CD4-positive, alpha-beta T cell treated with Interleukin-17A for 1 hour (primary cell): ENCODE data around the gene CDCA3.
"Not testable (repeated sequence)": the region's sequence is repeated elsewhere in the genome, so short reads cannot be mapped to it uniquely, and the experiment has no call there.

Experiments
- DNase-seq: peaks from one replicate; pipeline ENCODE4 v3.0.0-alpha.2; 2020

The CDCA3 gene

DNA sequence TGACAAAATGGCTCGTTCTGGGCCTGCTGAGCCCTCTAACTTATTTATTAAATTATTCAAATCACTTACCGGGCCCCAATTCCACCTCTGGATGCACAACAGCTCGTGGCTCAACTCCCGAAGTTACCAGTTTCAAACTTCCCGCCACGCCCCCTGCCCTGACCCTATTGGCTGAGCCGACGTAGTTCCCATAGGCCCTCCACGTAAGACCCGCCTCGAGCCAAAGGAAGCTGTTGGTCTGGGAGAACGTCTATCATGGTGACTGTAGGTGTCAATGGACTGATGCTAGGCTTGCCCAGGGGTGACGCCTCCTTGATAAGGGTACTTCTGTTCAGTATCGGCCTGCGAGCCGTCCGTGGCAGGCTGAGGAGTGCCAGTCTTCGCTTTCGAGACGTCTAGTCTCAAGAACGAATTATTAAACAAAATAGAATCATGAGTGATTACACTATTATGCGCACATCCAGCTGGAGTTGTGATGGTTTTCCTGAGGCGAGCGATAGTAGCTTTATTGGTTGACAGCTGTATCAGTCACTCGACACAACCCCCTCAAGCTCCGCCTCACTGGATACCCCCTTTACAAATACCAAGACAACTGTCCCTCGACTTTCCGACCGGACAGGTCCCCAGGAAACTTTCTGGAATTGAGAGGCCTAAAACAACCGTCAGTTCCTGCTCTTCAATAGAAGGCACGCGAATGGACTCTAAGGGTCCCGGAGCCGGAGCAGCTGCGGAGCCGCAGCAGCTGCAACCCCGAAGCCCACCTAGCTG, at the start of gene CDCA3:
TSS of gene CDCA3 (minus strand) at position 134 of the 768 bp plus-strand sequence. CDS start 334 bp downstream, outside the sequence.
- DNase-seq, result peak; percentile 97

- DNase-seq, result peak; percentile 51
These were observed 48.9 kb upstream of the CDCA3 start for GRCh38 chr12:6899837-6900519.

- DNase-seq, result no peak
These were observed 48.3 kb upstream of the CDCA3 start for GRCh38 chr12:6899427-6899826.

- no peak for DNase-seq
These were observed 45.9 kb upstream of the CDCA3 start for GRCh38 chr12:6896846-6897435.

DNA sequence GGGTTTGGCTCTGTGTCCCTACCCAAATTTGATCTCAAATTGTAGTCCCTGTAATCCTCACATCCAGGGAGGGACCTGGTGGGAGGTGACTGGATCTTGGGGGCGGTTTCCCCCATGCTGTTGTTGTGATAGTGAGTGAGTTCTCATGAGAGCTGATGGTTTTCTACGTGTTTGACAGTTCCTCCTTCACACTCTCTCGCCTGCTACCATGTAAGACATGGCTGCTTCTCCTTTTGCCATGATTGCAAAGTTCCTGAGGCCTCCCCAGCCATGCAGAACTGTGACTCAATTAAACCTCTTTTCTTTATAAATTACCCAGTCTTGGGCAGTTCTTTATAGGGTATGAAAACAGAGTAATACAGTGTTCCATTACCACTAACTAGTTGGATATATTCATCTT, 43.2 kb upstream of the CDCA3 start:
- no peak for DNase-seq

DNA sequence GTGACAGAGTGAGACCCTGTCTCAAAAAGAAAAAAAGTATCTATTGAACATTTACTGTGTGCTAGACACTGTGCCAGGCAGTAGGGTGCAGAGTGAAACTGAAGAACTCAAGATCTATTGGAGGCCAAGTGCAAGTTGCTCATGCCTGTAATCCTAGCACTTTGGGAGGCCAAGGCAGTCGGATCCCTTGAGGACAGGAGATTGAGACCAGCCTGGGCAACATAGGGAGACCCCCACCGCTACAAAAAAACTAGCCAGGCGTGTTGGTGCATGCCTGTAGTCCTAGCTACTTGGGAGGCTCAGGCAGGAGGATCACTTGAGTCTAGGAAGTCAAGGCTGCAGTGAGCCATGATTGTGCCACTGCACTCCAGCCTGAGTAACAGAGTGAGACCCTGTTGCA, 41.6 kb upstream of the CDCA3 start:
- DNase-seq, result not testable (repeated sequence)

DNA sequence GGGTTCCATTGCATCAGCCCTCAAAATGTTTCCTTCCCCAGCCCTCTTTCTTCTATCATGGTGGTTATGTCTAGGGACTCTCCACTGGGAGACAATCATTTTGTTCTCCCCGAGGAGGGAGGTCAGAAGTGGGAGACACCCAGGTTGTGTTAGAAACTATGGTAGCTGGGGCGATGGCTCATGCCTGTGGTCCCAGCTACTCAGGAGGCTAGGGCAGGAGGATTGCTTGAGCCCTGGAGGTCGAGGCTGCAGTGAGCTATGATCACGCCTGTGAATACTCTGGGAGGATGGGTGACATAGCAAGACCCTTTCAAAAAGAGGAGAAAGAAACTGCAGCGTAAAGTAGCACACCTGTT, 40.5 kb upstream of the CDCA3 start:
- no peak for DNase-seq

DNA sequence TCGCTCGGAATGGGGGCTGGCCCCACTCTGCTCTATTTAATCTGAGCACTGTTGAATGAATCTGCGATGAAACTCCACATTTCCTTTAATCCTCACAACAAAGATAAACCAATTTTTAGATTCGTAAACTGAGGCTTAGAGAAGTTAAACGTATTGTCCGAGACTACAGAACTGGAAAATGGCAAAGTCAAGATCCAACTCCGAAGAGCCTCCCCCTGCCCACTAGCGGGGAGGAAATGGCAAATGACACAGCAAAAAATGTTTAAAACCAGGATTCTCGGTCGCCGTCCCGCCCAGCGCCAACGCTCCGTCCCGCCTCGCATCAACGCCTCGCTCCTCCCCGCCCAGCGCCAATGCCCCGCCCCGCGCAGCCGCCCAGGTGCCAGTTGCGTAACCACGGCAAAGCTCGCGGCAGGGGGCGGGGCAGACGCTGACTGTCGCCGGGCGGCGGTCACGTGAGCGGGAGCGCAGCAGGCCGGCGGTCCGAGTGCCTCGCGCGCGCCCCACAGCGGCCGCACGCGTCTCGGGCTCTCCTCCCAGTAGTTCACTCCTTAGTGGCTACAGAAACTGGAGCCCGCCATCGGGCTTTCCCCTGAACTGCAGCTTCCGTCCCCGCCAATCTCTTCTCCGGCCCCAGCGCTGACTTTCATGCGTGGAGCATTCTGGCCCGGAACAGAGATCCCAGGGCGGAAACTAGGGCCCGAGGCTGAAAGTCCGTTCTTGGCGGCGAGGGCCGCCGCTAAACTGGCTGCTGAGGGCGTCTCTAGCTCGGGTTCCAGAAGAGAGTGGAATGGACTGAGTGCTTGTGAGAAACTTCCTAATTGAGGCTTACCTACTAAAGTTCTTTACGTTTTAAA, 39.9 kb upstream of the CDCA3 start:
- DNase-seq, result peak; percentile 98

DNA sequence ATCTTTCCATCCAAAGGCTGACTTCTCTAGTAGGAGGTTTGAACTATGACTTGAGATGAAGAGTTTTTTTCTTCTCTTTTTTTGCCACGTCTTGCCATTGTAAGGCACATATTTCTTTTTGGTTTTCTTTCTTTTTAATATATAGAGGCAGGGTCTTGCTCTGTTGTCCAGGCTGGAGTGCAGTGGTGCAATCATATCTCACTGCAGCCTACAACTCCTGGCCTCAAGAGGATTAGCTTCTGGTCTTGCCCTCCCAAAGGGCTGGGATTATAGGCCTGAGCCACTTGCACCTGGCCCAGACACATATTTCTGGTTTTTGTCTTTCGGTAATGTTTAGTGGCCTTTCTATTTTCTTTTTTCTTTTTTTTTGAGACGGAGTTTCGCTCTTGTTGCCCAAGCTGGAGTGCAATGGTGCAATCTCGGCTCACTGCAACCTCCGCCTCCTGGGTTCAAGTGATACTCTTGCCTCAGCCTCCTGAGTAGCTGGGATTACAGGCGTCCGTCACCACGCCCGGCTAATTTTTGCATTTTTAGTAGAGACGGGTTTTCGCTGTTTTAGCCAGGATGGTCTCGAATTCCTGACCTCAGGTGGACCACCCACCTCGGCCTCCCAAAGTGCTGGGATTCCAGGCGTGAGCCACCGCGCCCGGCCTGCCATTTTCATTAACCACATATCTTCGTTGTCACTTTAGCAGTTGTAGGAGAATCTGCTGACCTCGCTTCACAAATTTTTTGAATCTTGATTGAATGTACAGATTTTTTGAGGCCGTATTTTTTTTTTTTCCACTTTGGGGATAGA, 38.9 kb upstream of the CDCA3 start:
- DNase-seq, result not testable (repeated sequence)

- DNase-seq, result not testable (repeated sequence)
These were observed 37.7 kb upstream of the CDCA3 start for GRCh38 chr12:6888794-6889193.

DNA sequence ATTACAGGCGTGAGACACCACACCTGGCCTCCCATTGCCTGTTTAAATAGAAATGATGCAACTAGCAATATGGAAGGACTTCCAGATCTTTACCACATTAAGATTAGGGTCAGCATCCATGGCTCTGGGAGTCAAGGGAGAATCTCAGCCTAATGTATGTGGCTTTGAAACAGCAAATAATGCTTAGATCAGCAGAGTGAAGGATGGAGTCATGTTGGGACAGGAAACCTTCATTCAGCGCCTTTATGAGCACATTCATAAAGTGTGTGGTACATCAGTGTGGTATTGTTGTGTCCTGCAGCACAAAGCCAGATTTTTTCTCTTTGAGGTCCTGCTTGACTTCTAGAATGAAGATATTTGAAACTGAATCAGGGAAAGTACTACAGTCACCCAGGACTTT, 37.3 kb upstream of the CDCA3 start:
- no peak for DNase-seq

DNA sequence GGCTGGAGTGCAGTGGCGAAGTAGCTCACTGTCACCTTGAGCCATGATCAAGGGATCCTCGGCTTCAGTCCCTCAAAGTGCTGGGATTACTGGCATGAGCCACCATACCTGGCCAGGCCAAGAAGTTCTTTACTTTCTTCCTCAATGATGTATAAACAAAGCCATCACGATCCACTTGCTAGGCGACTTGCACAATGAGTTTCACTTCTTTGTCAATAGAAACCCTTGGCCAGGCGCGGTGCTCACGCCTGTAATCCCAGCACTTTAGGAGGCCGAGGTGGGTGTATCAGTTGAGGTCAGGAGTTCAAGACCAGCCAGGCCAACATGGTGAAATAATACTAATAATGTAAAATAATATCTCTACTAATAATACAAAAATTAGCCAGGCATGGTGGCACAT, 36.4 kb upstream of the CDCA3 start:
- no peak for DNase-seq

- DNase-seq, result not testable (repeated sequence)
These were observed 35.3 kb upstream of the CDCA3 start for GRCh38 chr12:6886206-6886999.

GRCh38 chr12:6884539-6884938, 33.5 kb upstream of the CDCA3 start:
- no peak for DNase-seq

DNA sequence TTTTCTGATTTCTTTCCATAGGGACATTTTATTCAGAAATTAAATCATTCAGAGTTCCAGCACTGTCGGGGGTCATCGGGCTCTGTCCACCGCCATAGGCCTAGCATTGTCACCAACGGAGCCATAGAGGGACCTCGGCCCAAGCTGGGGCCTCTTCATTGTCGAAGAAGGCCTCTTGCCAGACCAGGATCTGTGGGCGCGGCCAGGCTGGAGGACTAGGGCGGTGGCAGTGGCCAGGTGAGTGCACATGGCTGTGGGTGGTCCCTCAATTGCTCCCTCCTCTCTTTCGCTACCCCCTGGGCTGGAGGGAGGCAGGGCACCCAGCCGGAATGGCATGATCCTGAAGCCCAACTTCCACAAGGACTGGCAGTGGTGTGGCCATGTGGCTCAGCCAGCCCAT, 32.6 kb upstream of the CDCA3 start:
- DNase-seq, result no peak

DNA sequence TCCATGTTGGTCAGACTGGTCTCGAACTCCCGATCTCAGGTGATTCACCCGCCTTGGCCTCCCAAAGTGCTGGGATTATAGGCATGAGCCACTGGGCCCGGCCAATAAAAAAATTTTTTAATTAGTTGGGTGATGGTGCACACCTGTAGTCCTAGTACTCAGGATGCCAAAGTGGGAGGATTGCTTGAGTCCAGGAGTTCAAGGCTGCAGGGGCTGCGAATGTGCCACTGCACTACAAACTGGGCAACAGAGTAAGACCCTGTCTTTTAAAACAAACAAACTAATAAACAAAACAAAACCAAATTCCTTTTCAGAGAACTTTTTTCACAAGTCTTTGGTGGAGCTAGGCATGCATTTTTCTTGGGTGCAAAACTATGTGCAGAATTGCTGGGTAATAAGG, 32.2 kb upstream of the CDCA3 start:
- no peak for DNase-seq

DNA sequence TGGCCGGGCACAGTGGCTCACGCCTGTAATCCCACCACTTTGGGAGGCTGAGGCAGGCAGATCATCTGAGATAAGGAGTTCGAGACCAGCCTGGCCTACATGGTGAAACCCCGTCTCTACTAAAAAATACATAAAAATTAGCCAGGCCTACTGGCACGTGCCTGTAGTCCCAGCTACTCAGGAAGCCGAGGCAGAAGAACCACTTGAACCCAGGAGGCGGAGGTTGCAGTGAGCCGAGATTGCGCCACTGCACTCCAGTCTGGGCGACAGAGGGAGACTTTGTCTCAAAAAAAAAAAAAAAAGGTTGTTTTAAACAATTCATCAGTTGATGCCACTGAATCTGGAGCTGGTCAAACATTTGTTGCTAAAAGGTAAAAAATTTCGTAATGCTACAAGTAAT, 28.7 kb upstream of the CDCA3 start:
- not testable (repeated sequence) for DNase-seq

DNA sequence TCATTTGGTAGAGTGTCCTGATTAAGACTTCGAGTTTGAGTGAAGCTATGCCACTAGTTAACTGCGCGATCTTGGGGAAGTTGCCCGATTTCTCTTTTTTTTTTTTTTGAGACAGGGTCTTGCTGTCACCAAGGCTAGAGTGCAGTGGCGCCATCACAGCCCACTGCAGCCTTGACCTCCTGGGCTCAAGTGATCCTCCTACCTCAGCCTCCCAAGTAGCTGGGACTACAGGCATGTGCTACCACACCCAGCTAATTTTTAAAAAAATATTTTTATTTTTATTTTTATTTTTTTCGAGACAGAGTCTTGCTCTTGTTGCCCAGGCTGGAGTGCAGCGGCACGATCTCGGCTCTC, 22.9 kb upstream of the CDCA3 start:
- DNase-seq, result not testable (repeated sequence)

DNA sequence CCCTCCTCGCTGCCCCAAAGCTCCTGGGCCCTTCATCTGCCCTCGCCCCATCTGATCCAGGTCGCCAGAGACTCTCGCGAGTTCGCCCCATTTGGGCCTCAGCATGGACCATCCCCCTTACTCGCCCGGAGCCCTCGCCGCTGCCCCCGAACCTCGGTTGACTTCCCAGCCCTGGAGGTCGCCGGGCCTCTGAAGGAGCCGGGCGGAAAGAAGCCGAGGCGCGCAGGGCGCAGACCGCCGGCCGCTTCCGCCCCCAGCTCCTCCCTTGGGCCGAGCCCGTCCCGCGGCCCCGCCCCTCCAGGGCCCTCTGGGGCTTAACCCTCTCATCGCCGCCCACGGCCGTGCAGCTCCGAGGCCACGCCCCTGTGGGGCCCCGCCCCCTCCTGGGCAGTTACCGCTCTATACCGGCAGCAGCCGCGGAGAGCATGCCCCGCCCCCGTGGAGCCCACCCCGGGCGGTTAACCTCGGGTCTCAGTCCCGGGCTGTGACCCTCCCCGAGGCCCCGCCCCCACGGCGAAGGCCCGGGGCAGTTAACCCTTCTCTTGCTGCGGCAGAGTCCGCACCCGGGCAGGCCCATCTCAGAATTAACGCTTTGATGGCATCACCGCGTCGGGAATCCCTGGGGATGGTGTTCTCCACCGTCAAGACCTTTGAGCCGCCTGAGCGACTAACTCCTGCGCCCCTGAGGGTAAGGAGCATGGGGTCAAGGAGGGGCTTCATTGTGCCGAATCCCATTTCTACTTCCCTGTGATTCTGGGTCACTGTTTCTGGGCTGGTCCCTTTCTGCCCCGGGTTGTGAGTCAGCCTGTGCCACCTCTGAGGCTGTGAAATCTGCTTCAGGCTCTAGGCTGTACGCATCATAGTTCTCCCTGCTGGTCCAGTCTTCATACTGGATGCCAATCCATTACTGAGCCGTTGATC, 22.3 kb upstream of the CDCA3 start, which contains the start of gene SPSB2:
TSS of gene SPSB2 (minus strand) at position 210 of the 921 bp plus-strand sequence. CDS start 402 bp downstream, outside the sequence.
- peak; percentile 98 for DNase-seq
